C4-2B (cell line): ENCODE measurements around the gene ATRX.
"Not testable (repeated sequence)": the region's sequence is repeated elsewhere in the genome, so short reads cannot be mapped to it uniquely, and the experiment has no call there.

Source experiments
- H3K27ac ChIP-seq: fragments of 450-650 bp; 2 replicates; pipeline ENCODE4 v1.5.1; 2017
- CTCF ChIP-seq: fragments of 450-650 bp; conservative IDR thresholded peaks from 2 replicates; pipeline ENCODE4 v1.5.1; 2017; ENCODE audit warnings: mild to moderate bottlenecking
- ZFX ChIP-seq: fragments of 450-650 bp; IDR thresholded peaks from 2 replicates; pipeline ENCODE4 v1.6.1; 2017

The ATRX gene

GRCh38 chrX:77638397-77638796, 147.6 kb downstream of the ATRX start:
- H3K27ac ChIP-seq, result no peak overlapping the region
- TF ChIP-seq CTCF (no peak), ZFX (no peak)

- no peak overlapping the region for H3K27ac ChIP-seq
- TF ChIP-seq ZFX, result no peak
- no peak for TF ChIP-seq CTCF
Observed at GRCh38 chrX:77635373-77635772, 150.6 kb downstream of the ATRX start.

GRCh38 chrX:77628294-77629025, 157.6 kb downstream of the ATRX start:
- TF ChIP-seq CTCF (peak; percentile 27), ZFX (no peak)
- no peak overlapping the region for H3K27ac ChIP-seq

DNA sequence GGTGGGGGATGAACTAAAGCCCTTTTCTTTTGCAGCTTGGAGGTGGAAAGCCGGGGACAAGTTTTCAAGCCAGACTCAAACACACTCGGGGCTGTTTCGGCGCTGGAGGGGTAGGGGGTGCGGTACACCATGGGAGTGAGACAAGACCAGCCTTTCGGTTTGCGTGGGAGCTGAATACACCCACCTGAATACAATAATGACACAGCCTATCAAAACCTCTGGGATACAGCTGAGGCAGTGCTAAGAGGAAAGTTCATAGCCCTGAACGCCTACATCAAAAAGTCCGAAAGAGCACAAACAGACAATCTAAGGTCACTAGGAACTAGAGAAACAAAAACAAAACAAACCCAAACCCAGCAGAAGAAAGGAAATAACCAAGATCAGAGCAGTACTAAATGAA, 163.3 kb downstream of the ATRX start:
- H3K27ac ChIP-seq, result no peak overlapping the region
- no peak for TF ChIP-seq ZFX
- no peak for TF ChIP-seq CTCF

GRCh38 chrX:77622233-77622632, 163.8 kb downstream of the ATRX start:
- TF ChIP-seq CTCF (no peak), ZFX (no peak)
- H3K27ac ChIP-seq, result no peak overlapping the region

DNA sequence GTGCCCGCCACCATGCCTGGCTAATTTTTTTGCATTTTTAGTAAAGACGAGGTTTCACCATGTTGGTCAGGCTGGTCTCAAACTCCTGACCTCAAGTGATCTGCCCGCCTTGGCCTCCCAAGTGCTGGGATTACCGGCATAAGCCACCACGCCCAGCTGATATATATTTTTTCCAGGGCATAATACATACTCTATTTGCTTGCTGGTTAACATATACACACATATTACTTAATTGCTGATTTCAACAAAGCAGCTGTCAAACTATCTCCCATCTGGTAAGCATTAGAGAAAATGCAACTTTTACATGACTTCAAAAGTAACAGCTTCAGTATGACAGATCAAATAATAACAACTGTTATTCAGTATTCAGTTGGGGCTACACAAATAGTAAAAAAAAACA, 164.6 kb downstream of the ATRX start:
- not testable (repeated sequence) for H3K27ac ChIP-seq

DNA sequence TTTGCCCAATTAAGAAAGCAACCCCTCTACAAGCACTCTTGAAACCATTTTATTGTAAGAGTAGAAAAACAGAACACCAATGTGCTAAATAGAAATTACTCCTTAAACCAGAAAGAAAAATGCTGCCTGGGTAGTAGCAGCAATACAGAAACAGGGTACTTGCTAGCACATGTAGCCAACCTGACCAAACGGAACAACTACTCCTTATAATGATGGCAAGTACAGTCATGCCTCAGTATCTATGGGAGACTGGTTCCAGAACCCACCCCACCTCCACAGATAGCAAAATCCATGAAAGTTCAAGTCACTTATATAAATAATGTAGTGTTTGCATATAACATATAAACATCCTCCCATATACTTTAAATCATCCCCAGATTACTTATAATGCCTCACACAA, 168.8 kb downstream of the ATRX start:
- no peak overlapping the region for H3K27ac ChIP-seq
- TF ChIP-seq ZFX, result no peak

GRCh38 chrX:77603635-77604336, 182.2 kb downstream of the ATRX start:
- no peak for TF ChIP-seq CTCF
- no peak for TF ChIP-seq ZFX
- H3K27ac ChIP-seq, result no peak overlapping the region
